Testis (tissue), 2 donors: ENCODE results near the gene P2RX1.

Experiments
- POLR2A ChIP-seq: fragments of 450-650 bp; IDR thresholded peaks from one replicate; pipeline ENCODE4 v1.6.1; 2017; ENCODE audit warnings: antibody characterized with exemption, mild to moderate bottlenecking, moderate library complexity
- TF ChIP-seq, protein P1 (sequence below), 3 experiments: fragments of 450-650 bp in 2 of 3; fragments of 200-600 bp in 1 of 3; sonication (generic) in 1 of 3; IDR thresholded peaks; one replicate each; pipeline ENCODE4 v1.5.1; 2016 to 2019; ENCODE audit warnings: antibody characterized with exemption in 3 of 3, mild to moderate bottlenecking in 2 of 3, moderate library complexity in 1 of 3

DNA sequence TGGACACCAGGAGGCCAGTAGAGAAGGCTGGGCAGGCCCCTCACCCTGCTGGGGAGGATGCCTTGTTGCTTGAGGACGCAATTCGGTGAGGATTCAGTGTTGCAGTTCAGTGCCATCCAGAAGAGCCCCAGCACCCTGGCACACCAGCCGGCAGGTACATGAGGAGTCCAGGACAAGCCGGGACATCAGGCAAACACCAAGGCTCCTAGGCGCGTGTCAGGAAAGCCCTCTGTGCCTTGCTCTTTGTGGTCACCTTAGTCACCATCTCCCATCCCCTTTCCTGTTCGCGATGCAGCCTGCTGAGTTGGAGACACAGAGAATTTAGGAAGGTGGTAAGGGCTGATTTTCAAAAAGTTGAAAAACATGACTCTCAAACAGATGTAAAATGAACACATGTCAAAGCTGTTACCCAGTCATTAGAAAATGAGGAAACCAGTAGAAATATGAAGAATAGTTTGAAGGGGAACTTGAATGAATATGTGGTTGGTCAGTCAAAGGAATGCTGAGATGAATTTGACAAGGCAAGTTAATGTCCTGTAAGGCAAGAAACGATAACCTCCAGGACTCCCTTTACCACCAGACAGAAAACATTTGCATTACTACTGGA, 67.9 kb downstream of the P2RX1 start:
- TF ChIP-seq, protein P1, sequence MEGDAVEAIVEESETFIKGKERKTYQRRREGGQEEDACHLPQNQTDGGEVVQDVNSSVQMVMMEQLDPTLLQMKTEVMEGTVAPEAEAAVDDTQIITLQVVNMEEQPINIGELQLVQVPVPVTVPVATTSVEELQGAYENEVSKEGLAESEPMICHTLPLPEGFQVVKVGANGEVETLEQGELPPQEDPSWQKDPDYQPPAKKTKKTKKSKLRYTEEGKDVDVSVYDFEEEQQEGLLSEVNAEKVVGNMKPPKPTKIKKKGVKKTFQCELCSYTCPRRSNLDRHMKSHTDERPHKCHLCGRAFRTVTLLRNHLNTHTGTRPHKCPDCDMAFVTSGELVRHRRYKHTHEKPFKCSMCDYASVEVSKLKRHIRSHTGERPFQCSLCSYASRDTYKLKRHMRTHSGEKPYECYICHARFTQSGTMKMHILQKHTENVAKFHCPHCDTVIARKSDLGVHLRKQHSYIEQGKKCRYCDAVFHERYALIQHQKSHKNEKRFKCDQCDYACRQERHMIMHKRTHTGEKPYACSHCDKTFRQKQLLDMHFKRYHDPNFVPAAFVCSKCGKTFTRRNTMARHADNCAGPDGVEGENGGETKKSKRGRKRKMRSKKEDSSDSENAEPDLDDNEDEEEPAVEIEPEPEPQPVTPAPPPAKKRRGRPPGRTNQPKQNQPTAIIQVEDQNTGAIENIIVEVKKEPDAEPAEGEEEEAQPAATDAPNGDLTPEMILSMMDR (IDR thresholded peaks at IDR 0.05) = no peak
- TF ChIP-seq POLR2A = no peak
